IMR-90 (cell line): ENCODE measurements around the gene FUT9. TPM values are rescaled to one million over a fixed set of nuclear protein-coding genes. Genes with fewer than 3 reads are reported as not detected.

Experiments
- ATAC-seq: fragments of 200-7000 bp; cut with Tn5 transposase; 2 replicates; pipeline ENCODE4 v1.9.1; 2020; ENCODE audit warnings: low read depth, mild to moderate bottlenecking, moderate library complexity
- BruUV-seq: library from RNA; stranded (reverse); fragments of 400-500 nt; replicated peaks from 2 replicates; lab custom pipeline; 2021; lab: Mats Ljungman, UMichigan
- CTCF ChIA-PET: fragments of 300-600 bp; formaldehyde crosslinking; extraction: SDS; loops from one replicate; lab custom pipeline; 2021; ENCODE audit warnings: antibody characterized with exemption; lab: Yijun Ruan, JAX
- POLR2A ChIA-PET: fragments of 300-600 bp; sonication (Branson Sonifier 250); formaldehyde crosslinking; loops from one replicate; lab custom pipeline; 2022; ENCODE audit warnings: antibody characterized with exemption; ENCODE audit not compliant: unreplicated experiment; lab: Charles Lee
- DNase-seq: peaks from one replicate; pipeline ENCODE4 v3.0.0; 2013
- H2AFZ ChIP-seq: replicated peaks from 2 replicates; pipeline ENCODE3; 2013; ENCODE audit warnings: low read length, mild to moderate bottlenecking; ENCODE audit not compliant: poor library complexity
- H2AK5ac ChIP-seq: 2 replicates; pipeline ENCODE4 v1.6.1; 2013; ENCODE audit warnings: low read depth, low read length, inconsistent platforms
- H2AK9ac ChIP-seq: replicated peaks from 2 replicates; pipeline ENCODE3; 2013; ENCODE audit warnings: mild to moderate bottlenecking, low read depth, low read length, moderate library complexity; ENCODE audit not compliant: poor library complexity
- H2BK120ac ChIP-seq: 2 replicates; pipeline ENCODE4 v1.6.1; 2013; ENCODE audit warnings: low read depth, low read length, inconsistent platforms
- H2BK15ac ChIP-seq: 3 replicates; pipeline ENCODE4 v1.6.1; 2013; ENCODE audit warnings: low read depth, low read length, inconsistent platforms
- H2BK20ac ChIP-seq: 2 replicates; pipeline ENCODE4 v1.6.1; 2013; ENCODE audit warnings: low read depth, mild to moderate bottlenecking, inconsistent platforms, low read length, moderate library complexity
- H2BK5ac ChIP-seq: 2 replicates; pipeline ENCODE4 v1.6.1; 2013; ENCODE audit warnings: mild to moderate bottlenecking, low read depth, low read length, inconsistent platforms; ENCODE audit not compliant: poor library complexity, severe bottlenecking
- H3K14ac ChIP-seq: replicated peaks from 2 replicates; pipeline ENCODE4 v1.6.1; 2013; ENCODE audit warnings: low read depth, low read length, inconsistent platforms
- H3K18ac ChIP-seq: 2 replicates; pipeline ENCODE4 v1.6.1; 2013; ENCODE audit warnings: low read depth, low read length, control low read depth
- H3K23ac ChIP-seq: 2 replicates; pipeline ENCODE4 v1.6.1; 2013; ENCODE audit warnings: low read depth, low read length, inconsistent platforms
- H3K27ac ChIP-seq: 2 replicates; pipeline ENCODE4 v1.5.1; 2013; ENCODE audit warnings: mild to moderate bottlenecking, control low read depth, low read length; ENCODE audit not compliant: insufficient read depth
- H3K27me3 ChIP-seq: 2 replicates; pipeline ENCODE4 v1.6.1; 2013; ENCODE audit warnings: low read length; ENCODE audit not compliant: control insufficient read depth, insufficient read depth
- H3K36me3 ChIP-seq: 2 replicates; pipeline ENCODE4 v1.6.1; 2013; ENCODE audit warnings: low read length, mixed read lengths; ENCODE audit not compliant: control insufficient read depth, insufficient read depth
- H3K4ac ChIP-seq: 2 replicates; pipeline ENCODE4 v1.6.1; 2013; ENCODE audit warnings: low read depth, low read length, inconsistent platforms
- H3K4me1 ChIP-seq: 2 replicates; pipeline ENCODE4 v1.6.1; 2013; ENCODE audit warnings: low read length, mixed read lengths; ENCODE audit not compliant: control insufficient read depth, insufficient read depth
- H3K4me2 ChIP-seq: 2 replicates; pipeline ENCODE4 v1.6.1; 2013; ENCODE audit warnings: low read depth, mild to moderate bottlenecking, control low read depth, low read length, moderate library complexity
- H3K4me3 ChIP-seq: 2 replicates; pipeline ENCODE4 v1.5.1; 2013; ENCODE audit warnings: low read depth, mild to moderate bottlenecking, control low read depth, low read length, moderate library complexity; ENCODE audit not compliant: insufficient read depth
- H3K56ac ChIP-seq: 2 replicates; pipeline ENCODE4 v1.6.1; 2013; ENCODE audit warnings: low read length, inconsistent platforms; ENCODE audit not compliant: insufficient read depth; ENCODE audit errors: extremely low read depth
- H3K79me1 ChIP-seq, 2 experiments: 2 replicates each; pipeline ENCODE4 v1.6.1; 2013; ENCODE audit warnings: low read length in 2 of 2, inconsistent platforms in 1 of 2, low read depth in 1 of 2
- H3K9ac ChIP-seq: 2 replicates; pipeline ENCODE4 v1.6.1; 2013; ENCODE audit warnings: low read depth, low read length, control low read depth
- H3K9me1 ChIP-seq: 2 replicates; pipeline ENCODE4 v1.6.1; 2013; ENCODE audit warnings: low read length, inconsistent platforms; ENCODE audit not compliant: insufficient read depth
- H3K9me3 ChIP-seq: 2 replicates; pipeline ENCODE4 v1.6.1; 2013; ENCODE audit warnings: low read length; ENCODE audit not compliant: control insufficient read depth, insufficient read depth
- H4K20me1 ChIP-seq: 2 replicates; pipeline ENCODE4 v1.6.1; 2013; ENCODE audit warnings: low read length, inconsistent platforms; ENCODE audit not compliant: insufficient read depth
- H4K5ac ChIP-seq: 2 replicates; pipeline ENCODE4 v1.6.1; 2013; ENCODE audit warnings: mild to moderate bottlenecking, low read depth, low read length, control low read depth
- H4K8ac ChIP-seq, 2 experiments: 2 replicates each; pipeline ENCODE4 v1.6.1; 2013; ENCODE audit warnings: low read depth in 2 of 2, low read length in 2 of 2, control low read depth in 1 of 2, inconsistent platforms in 1 of 2
- H4K91ac ChIP-seq: 2 replicates; pipeline ENCODE4 v1.6.1; 2013; ENCODE audit warnings: low read depth, low read length, inconsistent platforms; ENCODE audit not compliant: insufficient read depth
- BHLHE40 ChIP-seq: fragments of 150-350 bp; IDR thresholded peaks from 2 replicates; pipeline ENCODE4 v1.6.1; 2016; ENCODE audit warnings: mild to moderate bottlenecking, low read depth, low read length
- CEBPB ChIP-seq: IDR thresholded peaks from 2 replicates; pipeline ENCODE4 v1.6.1; 2012; ENCODE audit warnings: low read depth, low read length, improper control_type of control experiment
- CHD1 ChIP-seq: IDR thresholded peaks from 2 replicates; pipeline ENCODE4 v1.6.1; 2012; ENCODE audit warnings: low read depth, low read length, improper control_type of control experiment
- CTCF ChIP-seq: conservative IDR thresholded peaks from 2 replicates; pipeline ENCODE4 v1.5.1; 2012; ENCODE audit warnings: mild to moderate bottlenecking, low read depth, low read length, improper control_type of control experiment
- ELK1 ChIP-seq: fragments of 150-350 bp; IDR thresholded peaks from 2 replicates; pipeline ENCODE4 v1.6.1; 2016; ENCODE audit warnings: low read depth, mild to moderate bottlenecking, low read length, moderate library complexity, borderline replicate concordance
- FOS ChIP-seq: fragments of 150-350 bp; IDR thresholded peaks from 2 replicates; pipeline ENCODE4 v1.6.1; 2016; ENCODE audit warnings: low read depth, low read length
- NFE2L2 ChIP-seq: fragments of 150-350 bp; IDR thresholded peaks from 2 replicates; pipeline ENCODE4 v1.6.1; 2016; ENCODE audit warnings: low read depth, mild to moderate bottlenecking, low read length
- RAD21 ChIP-seq: IDR thresholded peaks from 2 replicates; pipeline ENCODE4 v1.6.1; 2012; ENCODE audit warnings: low read length, improper control_type of control experiment
- RCOR1 ChIP-seq: IDR thresholded peaks from 2 replicates; pipeline ENCODE4 v1.6.1; 2012; ENCODE audit warnings: mild to moderate bottlenecking, low read length, improper control_type of control experiment; ENCODE audit not compliant: insufficient replicate concordance
- RFX5 ChIP-seq: IDR thresholded peaks from 2 replicates; pipeline ENCODE4 v1.8.0; 2012; ENCODE audit warnings: low read depth, mild to moderate bottlenecking, low read length, moderate library complexity
- SMC3 ChIP-seq: fragments of 150-350 bp; IDR thresholded peaks from 2 replicates; pipeline ENCODE4 v1.6.1; 2016; ENCODE audit warnings: low read depth, mild to moderate bottlenecking, antibody characterized with exemption, low read length, moderate library complexity
- WGBS, 2 experiments: methylation state at CpG; one replicate each; pipeline versions ENCODE4 v1.1.5 to v1.1.7; 2013; ENCODE audit warnings: missing lambda C conversion rate in 2 of 2; ENCODE audit not compliant: insufficient read length in 1 of 2; ENCODE audit errors: extremely low coverage in 2 of 2; 5-methylcytosine and 5-hydroxymethylcytosine counted together
- dilution Hi-C: fragments of 300-500 bp; cut with HindIII; formaldehyde crosslinking; loops from one replicate; pipeline ENCODE4 v1.14.3; 2018; ENCODE audit warnings: low sequenced_read_pairs; ENCODE audit not compliant: unreplicated experiment
- in situ Hi-C: fragments of 300-500 bp; cut with MboI; formaldehyde crosslinking; loops from 3 replicates; pipeline ENCODE4 v1.14.3; 2019; ENCODE audit warnings: low sequenced_read_pairs, inconsistent platforms, mixed read lengths
- intact Hi-C: fragments of 100-400 bp; cut with micrococcal nuclease; formaldehyde crosslinking; loops from 2 replicates; pipeline ENCODE4 v1.10.0; 2022
- polyA plus RNA-seq, 3 experiments: library from polyadenylated mRNA; depleted of rRNA; stranded (reverse); fragments of >200 nt; gene quantifications; 2 replicates each; pipeline ENCODE4 v1.2.3, GENCODE V29; 2012; ENCODE audit warnings: low replicate concordance in 1 of 3
- total RNA-seq: library from RNA; depleted of rRNA; stranded (reverse); fragments of >200 nt; gene quantifications from 2 replicates; pipeline ENCODE4 v1.2.3, GENCODE V29; 2012
- TF ChIP-seq, protein P1 (sequence below): fragments of 150-350 bp; IDR thresholded peaks from 2 replicates; pipeline ENCODE4 v1.6.1; 2017; ENCODE audit warnings: mild to moderate bottlenecking, antibody characterized with exemption, low read length, low read depth

Gene FUT9
- total and polyA plus RNA-seq, 2 of the 4 experiments (the other 2 are of a cell fraction), result under 0.01 TPM; not detected in 1

DNA sequence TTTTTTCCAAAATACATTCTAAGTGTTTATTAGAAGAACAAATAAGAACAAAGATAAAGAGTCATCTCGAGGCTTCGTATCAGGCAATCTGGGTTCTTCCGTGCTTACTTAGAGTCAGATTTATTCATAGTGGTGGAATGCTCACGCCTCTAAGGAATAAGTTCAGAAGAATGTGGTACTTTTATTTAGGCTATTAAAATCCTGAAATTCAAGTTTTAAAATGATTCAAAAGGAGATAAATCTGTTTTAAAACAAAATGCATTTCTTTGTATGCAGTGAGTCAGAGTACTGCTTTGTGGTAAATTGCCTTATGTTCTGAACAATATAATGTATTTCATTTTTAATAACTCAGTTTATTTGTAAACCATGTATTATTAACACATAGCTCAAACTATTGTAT lies 89.1 kb downstream of the FUT9 start:
- H2AFZ ChIP-seq, result no peak overlapping the region
- H3K4ac ChIP-seq, result no peak overlapping the region
- CTCF ChIA-PET, result no interaction called here
- no peaks in the 10 kb centered on the region for H3K27me3 ChIP-seq
- in situ Hi-C loops (no loop called here), dilution Hi-C loops (no loop called here), intact Hi-C loops (no loop called here)
- no peaks in the 10 kb centered on the region for H3K9me1 ChIP-seq
- DNase-seq (no peak), ATAC-seq (no peak)
- no peak overlapping the region for H2BK15ac ChIP-seq
- no peak overlapping the region for H2BK120ac ChIP-seq
- no peaks in the 10 kb centered on the region for H3K4me1 ChIP-seq
- BruUV-seq, result no TSS peak
- no peak overlapping the region for H2BK20ac ChIP-seq
- POLR2A ChIA-PET, result no interaction called here
- H3K27ac ChIP-seq, result no peak overlapping the region
- no peak overlapping the region for H2AK9ac ChIP-seq
- H4K8ac ChIP-seq, result no peak overlapping the region
- 37% methylated on average over 2 of the region's 4 CpGs; no CpG with 5 or more reads in 1 of the 2 experiments for WGBS, 2 experiments
- no peak overlapping the region for H2AK5ac ChIP-seq
- H3K56ac ChIP-seq, result no peak overlapping the region
- H3K18ac ChIP-seq, result no peak overlapping the region
- no peaks in the 10 kb centered on the region for H3K36me3 ChIP-seq
- H3K23ac ChIP-seq, result no peak overlapping the region
- H3K79me1 ChIP-seq, result no peaks in the 10 kb centered on the region
- H3K4me2 ChIP-seq, result no peak overlapping the region
- TF ChIP-seq RAD21 (no peak), FOS (no peak), RCOR1 (no peak), ELK1 (no peak), SMC3 (no peak), NFE2L2 (no peak), CTCF (no peak), CEBPB (no peak), BHLHE40 (no peak), CHD1 (no peak), RFX5 (no peak)
- TF ChIP-seq, protein P1, sequence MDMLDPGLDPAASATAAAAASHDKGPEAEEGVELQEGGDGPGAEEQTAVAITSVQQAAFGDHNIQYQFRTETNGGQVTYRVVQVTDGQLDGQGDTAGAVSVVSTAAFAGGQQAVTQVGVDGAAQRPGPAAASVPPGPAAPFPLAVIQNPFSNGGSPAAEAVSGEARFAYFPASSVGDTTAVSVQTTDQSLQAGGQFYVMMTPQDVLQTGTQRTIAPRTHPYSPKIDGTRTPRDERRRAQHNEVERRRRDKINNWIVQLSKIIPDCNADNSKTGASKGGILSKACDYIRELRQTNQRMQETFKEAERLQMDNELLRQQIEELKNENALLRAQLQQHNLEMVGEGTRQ, result no peak
- no peak overlapping the region for H3K14ac ChIP-seq
- no peak overlapping the region for H2BK5ac ChIP-seq
- no peak overlapping the region for H3K9ac ChIP-seq
- peaks cover 2% of the 10 kb centered on the region; the same call in 1 of the 2 replicates for H3K9me3 ChIP-seq
- H4K91ac ChIP-seq, result no peak overlapping the region
- no peaks in the 10 kb centered on the region for H4K20me1 ChIP-seq
- no peak overlapping the region for H3K4me3 ChIP-seq
- no peak overlapping the region for H4K5ac ChIP-seq
